Measurements from ENCODE around the gene SNRK.

The SNRK gene

GRCh38 chr3:43373560-43373928, 87.2 kb downstream of the SNRK start:
- no peak for DNase-seq

GRCh38 chr3:43378066-43378935, 92.0 kb downstream of the SNRK start:
- no peak for DNase-seq

- no peak for DNase-seq
These were observed 93.0 kb downstream of the SNRK start for GRCh38 chr3:43379343-43379742.

- DNase-seq: no peak
These were observed 101.8 kb downstream of the SNRK start for GRCh38 chr3:43388175-43388574.

- no peak for DNase-seq
These were observed 102.6 kb downstream of the SNRK start for GRCh38 chr3:43388915-43389314.

GRCh38 chr3:43389388-43390254, 103.3 kb downstream of the SNRK start:
- no peak for DNase-seq

- DNase-seq: no peak
These were observed 103.9 kb downstream of the SNRK start for GRCh38 chr3:43390255-43390588.

GRCh38 chr3:43391621-43392020, 105.3 kb downstream of the SNRK start:
- no peak for DNase-seq

GRCh38 chr3:43394041-43394554, 107.8 kb downstream of the SNRK start:
- DNase-seq: no peak

- no peak for DNase-seq
These were observed 112.7 kb downstream of the SNRK start for GRCh38 chr3:43399034-43399433.

- DNase-seq: no peak
These were observed 113.8 kb downstream of the SNRK start for GRCh38 chr3:43400167-43400566.
